Stimulated activated CD8-positive, alpha-beta memory T cell treated with anti-CD3 and anti-CD28 coated beads, Interleukin-7, amount 100 ng/mL, for 1 hour (primary cell): ENCODE measurements around the gene PRKAB2.
"Not testable (repeated sequence)": the region's sequence is repeated elsewhere in the genome, so short reads cannot be mapped to it uniquely, and the experiment has no call there.

Experiments
- DNase-seq, 2 donors: peaks; one replicate each; pipeline ENCODE4 v3.0.0-alpha.2; 2020; ENCODE audit warnings: low read depth in 2 of 2

Gene PRKAB2, protein sequence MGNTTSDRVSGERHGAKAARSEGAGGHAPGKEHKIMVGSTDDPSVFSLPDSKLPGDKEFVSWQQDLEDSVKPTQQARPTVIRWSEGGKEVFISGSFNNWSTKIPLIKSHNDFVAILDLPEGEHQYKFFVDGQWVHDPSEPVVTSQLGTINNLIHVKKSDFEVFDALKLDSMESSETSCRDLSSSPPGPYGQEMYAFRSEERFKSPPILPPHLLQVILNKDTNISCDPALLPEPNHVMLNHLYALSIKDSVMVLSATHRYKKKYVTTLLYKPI

DNA sequence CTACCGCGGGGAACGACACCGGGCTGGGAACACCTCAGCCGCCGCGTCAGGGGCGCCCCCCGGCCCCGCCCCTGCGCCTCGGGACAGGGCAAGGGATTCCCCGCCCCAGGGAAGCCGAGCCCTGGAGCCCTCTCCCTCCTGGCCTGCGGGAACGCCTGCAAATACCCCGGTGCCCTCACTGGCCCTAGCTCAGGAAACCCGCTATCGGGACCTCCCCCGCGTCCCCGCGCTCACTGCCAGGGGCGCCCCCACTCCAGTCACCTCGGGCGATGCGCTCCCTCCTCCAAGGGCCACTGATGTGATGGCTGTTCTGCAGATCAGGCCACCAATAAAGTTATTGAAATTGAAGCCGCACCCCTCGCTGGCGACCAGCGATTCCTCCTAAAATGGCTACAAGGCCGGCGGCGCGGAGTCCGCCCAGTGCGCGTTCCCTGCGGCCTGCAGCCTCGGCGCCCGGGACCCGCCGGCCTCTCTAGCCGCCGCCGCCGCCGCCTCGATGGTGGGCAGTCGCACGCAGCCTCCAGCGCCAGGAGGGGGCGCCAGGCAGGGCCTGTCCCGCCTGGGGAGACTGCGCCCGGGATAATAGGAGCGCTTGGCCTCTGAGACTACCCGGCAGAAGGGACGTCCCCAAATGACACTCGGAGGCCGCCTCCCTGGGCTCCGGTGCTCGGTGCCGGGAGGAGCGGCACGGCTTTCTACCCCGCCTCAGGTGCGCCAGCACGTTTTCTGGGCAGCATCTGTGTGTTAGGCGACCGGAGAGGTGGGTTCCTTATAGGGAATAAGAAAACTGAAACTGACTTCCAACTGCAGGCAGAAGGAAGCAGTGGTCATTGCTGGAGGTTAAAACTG lies at the start of gene PRKAB2:
PRKAB2 (minus strand) TSS at position 303 of the 849 bp plus-strand sequence. CDS start 326 bp downstream, outside the sequence.
- peak; percentile 76 to 80 for DNase-seq

DNA sequence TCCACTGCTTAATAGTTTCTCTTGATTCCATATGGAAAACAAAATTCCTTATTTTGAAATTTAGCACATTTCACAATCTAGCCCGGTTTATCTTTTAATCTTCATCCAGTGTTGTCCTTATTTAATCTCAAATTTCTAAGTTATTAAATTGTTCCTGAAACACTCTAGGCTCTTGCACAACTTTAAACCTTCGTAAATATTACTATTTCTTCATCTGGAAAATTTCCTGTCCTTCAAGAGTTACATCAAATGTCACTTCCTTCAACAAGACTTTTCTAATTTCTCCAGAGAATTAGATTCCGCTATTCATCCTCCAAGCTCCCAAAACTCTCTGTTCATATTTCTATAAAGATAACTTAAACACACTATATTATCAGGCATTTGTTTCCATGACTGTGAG lies 46.3 kb upstream of the PRKAB2 start:
- no peak for DNase-seq

DNA sequence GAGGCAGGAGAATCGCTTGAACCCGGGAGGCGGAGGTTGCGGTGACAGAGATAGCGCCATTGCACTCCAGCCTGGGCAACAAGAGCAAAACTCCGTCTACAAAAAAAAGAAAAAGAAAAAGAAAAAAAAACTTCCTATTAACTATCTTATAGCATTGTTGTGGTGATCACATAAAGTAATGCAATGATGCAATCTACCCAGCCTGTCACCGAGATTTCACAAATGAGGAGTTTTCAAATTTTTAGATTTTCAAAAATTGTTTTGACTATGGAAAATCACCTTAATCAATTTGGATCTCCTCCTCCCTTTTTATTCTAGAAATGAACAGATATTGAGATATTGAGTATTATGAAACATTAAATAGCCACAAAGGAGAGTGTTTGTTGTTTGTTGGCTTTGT lies 44.9 kb upstream of the PRKAB2 start:
- no peak for DNase-seq

DNA sequence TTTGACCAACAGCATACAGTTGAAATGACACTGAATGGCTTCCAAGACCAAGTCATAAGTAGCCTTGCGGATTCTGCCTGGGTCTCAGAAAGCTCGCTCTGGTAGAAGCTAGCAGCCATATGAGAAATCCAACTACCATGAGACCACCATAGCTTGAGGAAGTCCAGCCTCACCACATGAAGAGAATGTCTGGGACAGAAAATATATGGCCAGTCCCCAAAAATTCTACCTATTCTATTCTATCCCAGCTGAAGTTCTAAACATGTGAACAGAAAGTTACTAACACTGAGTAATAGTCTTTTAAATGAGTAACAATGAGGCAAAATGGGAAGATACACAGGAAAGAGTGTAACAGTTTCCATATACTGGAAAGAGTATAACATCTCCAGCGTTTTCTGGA lies 43.9 kb upstream of the PRKAB2 start:
- no peak for DNase-seq

DNA sequence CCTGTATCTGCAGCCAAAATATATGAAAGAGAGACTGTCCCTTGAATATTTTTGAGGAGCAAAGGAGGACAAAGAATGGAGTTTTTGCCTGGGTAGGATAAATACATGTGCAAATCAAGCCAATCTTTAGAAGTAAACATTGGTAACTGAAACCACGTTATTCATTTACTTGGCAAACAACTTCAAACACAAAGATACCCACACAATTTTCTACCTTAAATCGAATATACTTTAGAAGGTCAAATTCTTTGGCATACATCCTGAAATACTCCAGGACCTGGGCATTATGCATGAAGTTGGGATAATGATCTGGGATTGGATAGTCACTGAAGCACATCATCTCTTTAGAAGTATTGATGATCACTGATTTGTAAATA lies 43.3 kb upstream of the PRKAB2 start:
- DNase-seq, result no peak

DNA sequence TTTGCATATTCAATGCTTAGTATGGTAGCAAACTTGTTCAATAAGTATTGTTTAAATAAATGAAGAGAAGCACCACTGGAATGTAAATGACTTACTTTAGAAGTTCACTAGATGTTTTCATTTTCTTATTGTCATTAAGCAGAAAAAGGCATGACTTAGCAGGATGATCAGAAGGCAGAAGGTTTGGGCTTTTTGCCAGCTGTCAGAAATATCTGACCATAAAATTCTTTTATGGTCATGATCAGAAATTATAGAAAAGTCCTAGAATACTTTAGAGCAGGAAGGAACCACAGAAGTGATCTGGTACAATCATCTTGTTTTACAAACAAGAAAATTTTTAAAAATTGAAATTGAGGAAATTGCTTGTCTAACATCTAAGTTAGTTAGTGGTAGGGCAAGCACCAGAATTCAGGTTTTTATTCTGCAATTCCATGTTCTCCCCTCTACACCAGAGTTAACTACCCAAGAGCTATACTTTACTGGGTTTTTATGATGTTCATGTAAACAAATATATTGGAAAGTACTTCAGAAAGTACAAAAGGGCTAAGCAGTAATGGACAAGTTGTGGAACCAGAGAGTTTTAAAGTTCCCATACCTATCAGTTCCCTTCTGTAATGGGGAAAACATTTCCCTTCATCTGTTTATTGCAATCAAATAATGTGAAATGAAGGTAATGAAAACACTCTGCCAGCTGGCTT lies 42.7 kb upstream of the PRKAB2 start:
- no peak for DNase-seq

DNA sequence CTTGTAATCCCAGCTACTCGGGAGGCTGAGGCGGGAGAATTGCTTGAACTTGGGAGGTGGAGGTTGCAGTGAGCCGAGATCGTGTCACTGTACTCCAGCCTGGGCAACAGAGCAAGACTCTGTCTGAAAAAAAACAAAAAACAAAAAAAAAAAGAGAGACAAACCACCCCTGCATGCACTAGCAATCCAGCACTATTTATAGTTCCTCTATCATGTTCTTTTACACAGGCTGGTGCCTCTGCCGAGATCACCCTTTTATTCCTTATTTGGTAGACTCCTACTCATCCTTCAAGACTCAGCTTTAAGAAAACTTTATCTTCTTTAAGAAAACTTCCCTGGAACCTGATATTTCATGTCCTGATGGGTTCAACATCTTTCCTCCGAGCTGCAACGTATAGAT lies 42.1 kb upstream of the PRKAB2 start:
- no peak for DNase-seq

DNA sequence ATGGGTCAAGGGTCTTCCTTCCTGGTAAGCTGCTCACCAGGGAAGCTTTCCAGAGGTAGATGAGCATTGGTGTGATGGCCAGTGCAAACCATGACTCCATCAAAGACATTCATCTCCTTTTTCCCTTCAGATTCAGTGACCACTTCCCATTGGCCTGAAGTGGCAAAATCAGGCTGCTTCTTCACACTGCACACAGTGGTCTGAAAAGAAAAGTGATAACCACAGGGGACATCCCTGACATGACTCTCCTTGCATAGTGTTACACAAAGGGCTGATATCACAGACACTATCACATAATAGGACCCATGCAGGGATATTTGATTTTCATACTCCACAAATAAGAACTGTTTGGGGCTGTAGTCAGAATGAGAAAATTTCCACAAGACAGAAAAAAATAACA lies 41.0 kb upstream of the PRKAB2 start:
- DNase-seq, result no peak

DNA sequence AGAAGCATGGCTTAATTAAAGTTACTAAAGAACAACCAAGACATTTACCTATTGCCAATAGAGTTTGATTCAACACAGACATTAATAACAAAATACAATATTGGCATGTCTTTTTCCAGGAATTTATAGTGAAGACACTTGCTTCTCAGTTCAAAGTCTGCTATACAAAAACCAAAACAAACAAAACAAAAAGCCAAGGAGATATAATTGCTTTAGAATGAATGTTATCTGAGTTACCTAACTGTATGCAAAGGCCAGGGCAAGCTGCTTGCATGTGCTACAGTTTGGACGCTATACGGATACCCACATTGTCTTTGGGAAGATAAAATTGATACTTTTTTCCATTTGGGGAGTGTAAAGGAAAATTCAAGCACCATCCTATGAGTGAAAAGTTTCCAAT lies 39.3 kb upstream of the PRKAB2 start:
- DNase-seq, result no peak

DNA sequence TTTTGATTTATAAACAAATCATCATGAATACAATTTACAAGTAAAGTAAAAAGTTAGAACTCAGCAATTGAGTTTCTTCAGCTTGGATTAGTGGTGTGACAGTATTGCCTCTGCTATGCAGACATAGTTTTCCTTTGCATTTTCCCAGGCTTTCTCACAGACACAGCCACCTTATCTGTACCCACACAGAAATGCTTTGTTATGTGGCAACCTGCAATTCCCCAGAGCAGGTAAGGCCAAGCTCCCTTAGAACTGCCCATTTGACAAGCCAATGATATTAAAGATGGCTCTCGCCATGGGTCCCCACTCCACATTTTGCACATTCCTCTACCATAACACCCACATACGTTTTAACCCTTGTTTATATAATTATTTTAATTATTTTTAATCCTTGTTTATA lies 38.7 kb upstream of the PRKAB2 start:
- DNase-seq, result no peak

DNA sequence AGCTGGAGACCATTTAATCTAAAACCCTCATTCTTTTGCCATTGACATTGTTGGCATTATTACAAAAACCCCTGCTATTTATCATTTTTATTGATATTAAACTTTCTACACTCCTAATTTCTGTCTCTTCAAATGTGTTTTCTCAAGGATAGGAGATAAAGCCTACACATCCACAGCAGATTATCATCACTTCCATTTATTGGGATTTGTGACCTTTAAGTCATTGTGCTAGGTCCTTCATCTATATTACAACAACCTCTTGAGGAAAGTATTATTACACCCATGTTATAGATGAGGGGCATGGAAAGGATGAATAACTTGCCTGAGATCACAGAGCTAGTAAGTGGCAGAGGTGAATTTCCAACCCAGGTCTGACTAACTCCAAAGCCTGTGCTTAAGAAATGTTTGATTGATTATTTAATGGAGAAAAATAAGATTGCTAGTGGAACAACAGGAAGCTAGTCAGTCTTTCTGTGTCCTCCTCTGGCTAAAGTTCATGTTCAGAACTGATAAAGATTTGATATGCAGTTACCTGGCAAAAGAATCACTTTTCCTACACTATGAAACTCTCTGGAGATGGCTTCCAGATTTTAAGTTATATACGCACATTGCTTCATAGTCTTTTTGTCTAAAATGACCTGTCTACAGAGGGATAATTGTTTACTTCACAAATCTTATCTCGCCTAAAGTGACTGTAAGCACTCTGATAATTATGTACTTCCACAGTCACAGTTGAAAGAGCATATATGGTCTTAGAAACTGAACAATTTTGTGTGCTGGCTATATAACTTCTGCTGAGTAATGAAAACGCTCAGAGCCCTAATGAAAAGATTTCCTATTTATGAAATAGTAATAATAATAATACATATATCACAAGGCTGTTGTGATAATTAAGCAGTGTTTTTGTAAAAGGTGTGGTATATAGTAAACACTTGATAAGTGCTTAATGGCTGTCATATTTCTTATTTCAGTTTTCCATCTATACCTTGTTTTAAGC lies 37.9 kb upstream of the PRKAB2 start:
- no peak for DNase-seq

DNA sequence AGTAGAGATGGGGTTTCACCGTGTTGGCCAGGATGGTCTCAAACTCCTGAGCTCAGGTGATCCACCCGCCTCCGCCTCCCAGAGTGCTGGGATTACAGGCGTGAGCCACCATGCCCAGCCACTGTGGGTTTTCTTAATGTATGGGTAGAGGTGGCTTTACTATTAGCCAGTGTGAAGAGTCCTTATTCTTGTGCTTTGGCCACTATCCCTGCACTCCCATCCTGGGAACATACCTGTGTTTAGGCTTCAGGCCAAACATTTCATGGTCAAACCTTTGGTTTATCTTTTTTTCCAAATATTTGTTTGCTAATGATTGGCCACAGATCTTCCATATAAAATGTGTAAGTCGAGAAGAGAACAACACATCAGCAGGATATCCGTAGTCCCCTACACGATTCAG lies 36.3 kb upstream of the PRKAB2 start:
- no peak for DNase-seq

DNA sequence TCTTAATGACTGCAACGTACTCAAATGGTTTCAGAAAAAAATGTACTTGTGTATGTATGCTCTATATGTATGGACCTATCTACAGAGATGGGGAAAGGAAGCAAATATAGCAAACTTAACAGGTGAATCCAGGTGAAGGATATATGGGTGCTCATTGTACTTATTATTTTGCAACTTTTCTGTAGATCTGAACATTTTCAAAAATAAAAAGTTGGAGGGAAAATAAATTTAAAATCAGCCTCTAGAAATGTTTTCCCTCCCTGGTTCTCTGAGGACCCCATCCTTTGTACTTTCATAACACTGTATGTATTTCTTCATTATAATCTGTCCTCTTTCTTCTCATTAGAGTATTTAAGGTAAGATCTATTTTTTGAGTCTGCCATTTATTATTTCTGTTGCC lies 34.9 kb upstream of the PRKAB2 start:
- no peak for DNase-seq

DNA sequence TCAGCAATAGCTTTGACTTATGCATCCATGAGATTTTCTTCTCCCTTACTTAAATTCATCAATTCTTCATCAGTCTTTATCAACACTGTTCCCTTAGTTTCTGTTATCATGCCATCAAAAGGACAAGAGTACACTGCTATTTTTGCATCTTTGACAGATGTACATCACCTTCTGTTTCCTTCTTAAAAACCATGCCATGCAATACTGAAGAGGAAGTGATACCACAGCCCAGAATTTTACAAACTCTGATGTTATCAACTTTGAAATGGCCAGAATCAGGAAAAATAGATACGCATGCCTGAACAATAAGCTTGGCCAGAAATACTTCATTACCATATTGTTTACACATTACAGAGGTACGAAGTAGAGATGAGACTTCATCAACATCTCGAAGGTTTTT lies 31.8 kb upstream of the PRKAB2 start:
- DNase-seq, result no peak

DNA sequence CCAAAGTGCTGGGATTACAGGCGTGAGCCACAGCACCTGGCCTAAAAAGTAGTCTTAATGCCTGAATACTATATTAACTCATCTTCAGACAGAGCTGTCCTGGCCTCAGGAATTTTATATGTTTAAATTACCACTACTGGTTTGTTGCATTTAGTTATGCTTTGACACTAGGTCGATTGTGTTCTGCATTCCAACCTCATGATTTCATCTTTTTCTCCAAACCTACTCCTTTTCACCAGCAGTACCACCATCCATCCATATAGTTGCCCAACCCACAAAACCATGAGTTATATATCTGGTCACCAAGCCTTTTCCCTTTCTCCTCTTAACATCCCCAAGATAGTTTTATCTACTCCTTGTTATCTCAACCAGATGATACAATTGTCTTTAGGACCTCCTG lies 30.3 kb upstream of the PRKAB2 start:
- no peak for DNase-seq

DNA sequence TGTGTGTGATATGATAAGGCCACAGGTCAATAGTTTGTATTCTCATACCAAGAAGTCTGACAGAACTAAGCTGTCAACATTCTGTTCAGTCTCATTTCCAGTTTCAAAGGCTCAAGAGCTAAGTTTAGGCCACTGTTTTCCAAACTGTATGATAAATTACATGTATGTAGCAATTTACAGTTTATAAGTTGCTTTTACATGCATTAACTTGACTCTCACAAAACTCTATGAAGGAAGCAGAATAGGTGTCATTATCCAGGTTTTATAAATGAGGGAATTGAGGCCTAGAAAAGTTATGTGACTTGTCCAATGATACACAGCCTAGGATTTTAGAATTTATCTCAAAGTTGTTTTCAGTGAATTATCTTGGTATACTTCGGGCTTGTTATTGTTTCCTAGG lies 29.5 kb upstream of the PRKAB2 start:
- no peak for DNase-seq

DNA sequence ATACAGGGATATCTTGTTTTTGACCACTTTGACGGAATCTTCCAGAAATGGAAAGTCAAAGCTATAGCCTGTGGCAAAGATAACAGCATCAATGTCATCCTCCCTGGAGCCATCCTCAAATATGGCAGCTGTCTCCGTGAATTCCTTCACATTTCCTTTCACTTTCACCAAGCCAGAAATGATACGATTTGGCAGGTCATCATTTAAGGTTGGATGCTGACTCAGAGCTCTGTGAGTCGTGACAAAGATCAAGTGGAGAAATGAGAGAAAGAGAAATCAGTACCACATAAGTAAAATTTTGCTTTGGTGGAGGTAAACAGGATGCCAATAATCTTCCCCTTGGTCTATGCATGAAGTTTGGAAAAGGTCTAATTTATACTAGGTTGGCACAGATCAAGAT lies 29.0 kb upstream of the PRKAB2 start:
- DNase-seq, result no peak

DNA sequence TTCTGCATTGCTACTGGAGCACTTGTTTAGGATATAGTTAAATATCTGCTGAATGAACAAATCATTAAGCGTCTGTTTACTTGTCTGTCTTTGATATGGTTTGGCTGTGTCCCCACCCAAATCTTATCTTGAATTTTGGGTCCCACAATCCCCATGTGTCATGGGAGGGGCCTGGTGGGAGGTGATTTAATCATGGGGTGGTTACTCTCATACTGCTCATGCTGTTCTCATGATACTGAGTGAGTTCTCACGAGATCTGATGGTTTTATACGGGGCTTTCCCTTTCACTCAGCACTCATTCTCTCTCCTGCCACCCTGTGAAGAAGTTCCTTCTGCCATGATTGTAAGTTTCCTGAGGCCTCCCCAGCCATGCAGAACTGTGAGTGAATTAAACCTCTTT lies 25.1 kb upstream of the PRKAB2 start:
- DNase-seq, result not testable (repeated sequence)

DNA sequence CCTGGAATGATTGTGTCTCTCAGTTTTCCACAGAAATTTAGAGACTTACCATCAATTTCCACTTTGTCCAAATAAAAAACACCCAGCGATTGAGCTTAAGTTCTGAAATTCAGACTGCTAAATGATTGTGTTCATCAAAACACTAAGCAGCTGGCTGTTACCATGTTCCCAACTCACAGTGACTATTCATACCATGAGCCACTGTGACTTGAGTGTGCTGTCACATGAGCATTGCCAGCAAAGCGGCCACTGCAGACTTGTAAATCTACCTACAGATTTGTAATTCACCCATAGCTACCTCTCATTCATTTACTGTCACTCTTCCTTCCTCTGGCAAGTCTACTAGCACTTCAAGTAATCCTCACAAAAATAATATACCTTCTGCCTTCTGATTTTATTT lies 17.2 kb upstream of the PRKAB2 start:
- no peak for DNase-seq

DNA sequence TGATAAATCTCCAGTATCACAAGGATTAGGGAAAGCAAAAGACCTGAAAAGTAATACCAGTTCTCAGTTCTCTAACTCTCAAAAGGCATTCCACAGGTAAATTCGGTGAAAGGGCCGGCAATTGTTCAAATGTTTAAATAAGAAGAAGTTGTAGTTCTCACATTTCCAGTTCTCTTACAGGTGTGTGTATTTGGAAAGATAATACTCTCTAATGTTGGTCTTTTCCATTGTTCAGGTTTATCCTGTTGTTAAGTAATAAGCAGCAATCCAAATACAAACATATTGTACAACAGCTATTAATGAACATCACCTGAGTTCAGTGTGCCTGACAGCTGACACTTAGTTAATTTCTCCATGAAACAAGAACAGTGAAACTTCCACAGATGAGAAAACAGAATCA lies 13.2 kb upstream of the PRKAB2 start:
- no peak for DNase-seq

DNA sequence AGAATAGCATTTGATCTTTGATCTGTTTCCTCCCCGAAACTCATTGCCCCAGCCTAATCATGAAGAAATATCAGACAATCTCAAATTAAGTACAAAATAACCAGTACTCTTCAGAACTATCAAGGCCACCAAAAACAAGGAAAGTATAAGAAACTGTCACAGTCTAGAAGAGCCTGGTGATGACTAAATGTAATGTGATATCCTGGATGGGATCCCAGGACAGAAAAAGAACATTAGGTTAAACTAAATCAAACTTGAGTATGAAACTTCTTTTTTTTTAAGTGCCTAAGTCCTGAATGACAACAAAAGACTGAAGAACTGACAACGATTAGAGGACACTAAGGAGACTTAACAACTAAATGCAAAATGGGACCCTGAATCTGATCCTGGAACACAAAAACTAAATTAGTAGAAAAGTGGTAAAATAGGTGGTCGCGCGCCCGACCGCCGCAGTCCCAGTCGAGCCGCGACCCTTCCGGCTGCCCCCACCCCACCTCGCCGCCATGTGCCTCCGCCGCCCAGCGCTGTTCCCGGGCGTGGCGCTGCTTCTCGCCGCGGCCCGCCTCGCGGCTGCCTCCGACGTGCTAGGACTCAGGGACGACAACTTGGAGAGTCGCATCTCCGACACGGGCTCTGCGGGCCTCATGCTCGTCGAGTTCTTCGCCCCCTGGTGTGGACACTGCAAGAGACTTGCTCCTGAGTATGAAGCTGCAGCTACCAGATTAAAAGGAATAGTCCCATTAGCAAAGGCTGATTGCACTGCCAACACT lies 5.5 kb upstream of the PRKAB2 start:
- DNase-seq, result no peak
